Measurements from ENCODE around the gene FGF14. TPM values are rescaled to one million over a fixed set of nuclear protein-coding genes. Genes with fewer than 3 reads are reported as not detected.

The FGF14 gene
- total and polyA plus RNA-seq, 2 donors (not counting 3 experiments of a cell fraction or from before 2014, with no cell fraction given), result not detected

DNA sequence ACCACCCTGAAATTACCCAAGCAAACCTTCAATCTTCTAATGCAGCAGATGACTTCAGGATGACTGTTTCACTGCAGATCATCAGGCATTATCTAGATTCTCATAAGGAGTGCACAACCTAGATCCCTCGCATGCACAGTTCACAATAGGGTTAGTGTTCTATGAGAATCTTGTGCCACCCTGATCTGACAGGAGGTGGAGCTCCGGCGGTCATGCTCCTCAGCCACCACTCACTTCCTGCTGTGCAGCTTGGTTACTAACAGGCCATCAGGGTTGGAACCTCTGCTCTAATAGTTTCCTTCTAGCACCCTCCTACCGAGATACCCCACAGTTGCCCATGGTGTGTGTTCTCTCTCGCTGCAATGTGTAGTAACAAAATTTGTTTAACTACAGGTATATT is 442.8 kb downstream of the FGF14 start:
- no peak for FAIRE-seq
- Histone ChIP-seq H3K9me1 (replicated peaks; ENCODE audit: control insufficient read depth, extremely low read depth, insufficient read depth, low read length) (no peaks in the 10 kb centered on the region), H3K9ac (replicated peaks; ENCODE audit: extremely low read depth, insufficient read depth, low read length) (no peak overlapping the region), H3K4me3 (replicated peaks in 1 of 3; ENCODE audit: insufficient read depth in 1 of 3, low read depth in 1 of 3, low read length in 3 of 3) (no peak overlapping the region), H3K79me2 (ENCODE audit: control insufficient read depth, insufficient read depth, low read length) (no peaks in the 10 kb centered on the region), H3K4me1 (ENCODE audit: control insufficient read depth, extremely low read depth, insufficient read depth, low read length) (no peaks in the 10 kb centered on the region), H4K20me1 (replicated peaks; ENCODE audit: control insufficient read depth, extremely low read depth, insufficient read depth, low read length) (no peaks in the 10 kb centered on the region), H2AFZ (ENCODE audit: low read depth, low read length) (no peak overlapping the region), H3K4me2 (ENCODE audit: insufficient read depth, low read length) (no peak overlapping the region), H3K27ac (ENCODE audit: insufficient read depth, low read depth, low read length) (no peak overlapping the region), H3K36me3 (ENCODE audit: control insufficient read depth in 2 of 2, extremely low read depth in 1 of 2, insufficient read depth in 2 of 2, low read length in 2 of 2) (no peaks in the 10 kb centered on the region), H3K9me3 (replicated peaks; ENCODE audit: control insufficient read depth, insufficient read depth, low read length) (no peaks in the 10 kb centered on the region), H3K27me3 (ENCODE audit: control insufficient read depth in 2 of 2, insufficient read depth in 2 of 2, low read length in 2 of 2) (no peaks in the 10 kb centered on the region)
- intact Hi-C loops (cut with micrococcal nuclease) (no loop called here), dilution Hi-C loops (cut with MboI; ENCODE audit: extremely low pct_ligation_motif_present, low sequenced_read_pairs) (no loop called here)
- DNase-seq (ENCODE audit: low read depth, low spot score), result no peak
- POLR2A ChIA-PET, result no interaction called here
- TF ChIP-seq GATA2 (IDR thresholded peaks at IDR 0.05; ENCODE audit: insufficient read depth, insufficient read length, low read depth, low read length) (no peak), POLR2A (IDR thresholded peaks at IDR 0.05; ENCODE audit: low read depth, low read length) (no peak), POLR2AphosphoS5 (IDR thresholded peaks at IDR 0.05; ENCODE audit: insufficient read depth, low read depth, low read length) (no peak), FOS (IDR thresholded peaks at IDR 0.05; ENCODE audit: borderline replicate concordance, insufficient read depth, low read length) (no peak), EZH2 (IDR thresholded peaks at IDR 0.05; ENCODE audit: borderline replicate concordance, low read depth, low read length, severe bottlenecking) (no peak), JUN (IDR thresholded peaks at IDR 0.05; ENCODE audit: borderline replicate concordance, insufficient read depth, insufficient read length, low read depth) (no peak), MYC (IDR thresholded peaks at IDR 0.05; ENCODE audit: low read depth, low read length) (no peak)
- TF ChIP-seq, protein P1, sequence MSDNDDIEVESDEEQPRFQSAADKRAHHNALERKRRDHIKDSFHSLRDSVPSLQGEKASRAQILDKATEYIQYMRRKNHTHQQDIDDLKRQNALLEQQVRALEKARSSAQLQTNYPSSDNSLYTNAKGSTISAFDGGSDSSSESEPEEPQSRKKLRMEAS (IDR thresholded peaks at IDR 0.05; ENCODE audit: insufficient read depth, insufficient read length), result no peak
- TF ChIP-seq, protein P2, sequence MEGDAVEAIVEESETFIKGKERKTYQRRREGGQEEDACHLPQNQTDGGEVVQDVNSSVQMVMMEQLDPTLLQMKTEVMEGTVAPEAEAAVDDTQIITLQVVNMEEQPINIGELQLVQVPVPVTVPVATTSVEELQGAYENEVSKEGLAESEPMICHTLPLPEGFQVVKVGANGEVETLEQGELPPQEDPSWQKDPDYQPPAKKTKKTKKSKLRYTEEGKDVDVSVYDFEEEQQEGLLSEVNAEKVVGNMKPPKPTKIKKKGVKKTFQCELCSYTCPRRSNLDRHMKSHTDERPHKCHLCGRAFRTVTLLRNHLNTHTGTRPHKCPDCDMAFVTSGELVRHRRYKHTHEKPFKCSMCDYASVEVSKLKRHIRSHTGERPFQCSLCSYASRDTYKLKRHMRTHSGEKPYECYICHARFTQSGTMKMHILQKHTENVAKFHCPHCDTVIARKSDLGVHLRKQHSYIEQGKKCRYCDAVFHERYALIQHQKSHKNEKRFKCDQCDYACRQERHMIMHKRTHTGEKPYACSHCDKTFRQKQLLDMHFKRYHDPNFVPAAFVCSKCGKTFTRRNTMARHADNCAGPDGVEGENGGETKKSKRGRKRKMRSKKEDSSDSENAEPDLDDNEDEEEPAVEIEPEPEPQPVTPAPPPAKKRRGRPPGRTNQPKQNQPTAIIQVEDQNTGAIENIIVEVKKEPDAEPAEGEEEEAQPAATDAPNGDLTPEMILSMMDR (IDR thresholded peaks at IDR 0.05; ENCODE audit: extremely low read depth in 1 of 2, insufficient read depth in 1 of 2, low read depth in 1 of 2, low read length in 2 of 2), result no peak
- no TSS peak for BruUV-seq (replicated peaks)
- CTCF ChIA-PET, result interaction anchor here (1.6 kb wide), 1 partner anchor 597 kb away, joined by 6 read pairs; no protein-coding TSS in a partner anchor
